ENCODE measurements around the gene ROBO1.
A peak's percentile ranks its signal among the peaks of the same experiment; 100 is the strongest.

Gene ROBO1

GRCh38 chr3:79461129-79461792, 306.5 kb downstream of the ROBO1 start:
- peak; percentile 52 for DNase-seq

GRCh38 chr3:79453600-79453999, 314.2 kb downstream of the ROBO1 start:
- no peak for DNase-seq

GRCh38 chr3:79436387-79436786, 331.4 kb downstream of the ROBO1 start:
- DNase-seq: no peak

- no peak for DNase-seq
These were observed 340.7 kb downstream of the ROBO1 start for GRCh38 chr3:79427081-79427480.

GRCh38 chr3:79424811-79425210, 343.0 kb downstream of the ROBO1 start:
- no peak for DNase-seq

GRCh38 chr3:79423417-79423816, 344.4 kb downstream of the ROBO1 start:
- DNase-seq: no peak

- no peak for DNase-seq
These were observed 346.5 kb downstream of the ROBO1 start for GRCh38 chr3:79421273-79421672.

- DNase-seq: peak; percentile 8
These were observed 348.8 kb downstream of the ROBO1 start for GRCh38 chr3:79418855-79419621.

- peak; percentile 62 for DNase-seq
These were observed 352.4 kb downstream of the ROBO1 start for GRCh38 chr3:79415356-79415755.

- DNase-seq: peak; percentile 75
These were observed 353.0 kb downstream of the ROBO1 start for GRCh38 chr3:79414806-79415205.

GRCh38 chr3:79414035-79414434, 353.8 kb downstream of the ROBO1 start:
- DNase-seq: no peak

GRCh38 chr3:79412537-79412936, 355.3 kb downstream of the ROBO1 start:
- DNase-seq: no peak

GRCh38 chr3:79410617-79411016, 357.2 kb downstream of the ROBO1 start:
- DNase-seq: no peak

- DNase-seq: no peak
These were observed 357.7 kb downstream of the ROBO1 start for GRCh38 chr3:79410136-79410535.

GRCh38 chr3:79406175-79406574, 361.6 kb downstream of the ROBO1 start:
- no peak for DNase-seq

- DNase-seq: no peak
These were observed 362.6 kb downstream of the ROBO1 start for GRCh38 chr3:79405183-79405582.

GRCh38 chr3:79396595-79396994, 371.2 kb downstream of the ROBO1 start:
- no peak for DNase-seq

- no peak for DNase-seq
These were observed 375.3 kb downstream of the ROBO1 start for GRCh38 chr3:79392479-79392878.

GRCh38 chr3:79390352-79390751, 377.4 kb downstream of the ROBO1 start:
- no peak for DNase-seq

GRCh38 chr3:79385211-79385610, 382.6 kb downstream of the ROBO1 start:
- DNase-seq: no peak

- peak; percentile 59 for DNase-seq
These were observed 384.3 kb downstream of the ROBO1 start for GRCh38 chr3:79383402-79384012.

GRCh38 chr3:79380581-79380980, 387.2 kb downstream of the ROBO1 start:
- no peak for DNase-seq

- no peak for DNase-seq
These were observed 389.7 kb downstream of the ROBO1 start for GRCh38 chr3:79378064-79378463.

GRCh38 chr3:79369306-79369705, 398.5 kb downstream of the ROBO1 start:
- DNase-seq: peak; percentile 9
